Hematopoietic multipotent progenitor cell treated with erythropoietin and hydrocortisone succinate and interleukin-3 and kit ligand, for 6 days (in vitro differentiated cells): ENCODE results near the gene NR1H4.
"Not testable (repeated sequence)": the region's sequence is repeated elsewhere in the genome, so short reads cannot be mapped to it uniquely, and the experiment has no call there.

ENCODE experiments used
- DNase-seq: peaks from one replicate; pipeline ENCODE4 v3.0.0-alpha.2; 2015

The NR1H4 gene

GRCh38 chr12:100473050-100473715 lies 483 bp upstream of the NR1H4 start:
- no peak for DNase-seq

- DNase-seq, result no peak
Observed at GRCh38 chr12:100474617-100475016, 951 bp downstream of the NR1H4 start.

- DNase-seq, result no peak
Observed at GRCh38 chr12:100476013-100476751, 2.5 kb downstream of the NR1H4 start.

- DNase-seq, result no peak
Observed at GRCh38 chr12:100481021-100481420, 7.4 kb downstream of the NR1H4 start.

- DNase-seq, result no peak
Observed at GRCh38 chr12:100484183-100484886, 10.7 kb downstream of the NR1H4 start.

GRCh38 chr12:100484891-100485471 lies 11.3 kb downstream of the NR1H4 start:
- DNase-seq, result no peak

- DNase-seq, result no peak
Observed at GRCh38 chr12:100485983-100486382, 12.3 kb downstream of the NR1H4 start.

- no peak for DNase-seq
Observed at GRCh38 chr12:100489251-100489820, 15.7 kb downstream of the NR1H4 start.

- no peak for DNase-seq
Observed at GRCh38 chr12:100490056-100490455, 16.4 kb downstream of the NR1H4 start.

- no peak for DNase-seq
Observed at GRCh38 chr12:100491104-100491503, 17.4 kb downstream of the NR1H4 start.

GRCh38 chr12:100493396-100494012 lies 19.8 kb downstream of the NR1H4 start:
- no peak for DNase-seq

- no peak for DNase-seq
Observed at GRCh38 chr12:100494026-100494425, 20.4 kb downstream of the NR1H4 start.

GRCh38 chr12:100494538-100494937 lies 20.9 kb downstream of the NR1H4 start:
- DNase-seq, result no peak

GRCh38 chr12:100497105-100497795 lies 23.6 kb downstream of the NR1H4 start:
- no peak for DNase-seq

GRCh38 chr12:100498141-100498540 lies 24.5 kb downstream of the NR1H4 start:
- DNase-seq, result no peak

- no peak for DNase-seq
Observed at GRCh38 chr12:100499416-100499815, 25.8 kb downstream of the NR1H4 start.

GRCh38 chr12:100502718-100503117 lies 29.1 kb downstream of the NR1H4 start:
- not testable (repeated sequence) for DNase-seq

GRCh38 chr12:100503228-100503628 lies 29.6 kb downstream of the NR1H4 start:
- DNase-seq, result no peak

- no peak for DNase-seq
Observed at GRCh38 chr12:100504804-100505203, 31.1 kb downstream of the NR1H4 start.

- no peak for DNase-seq
Observed at GRCh38 chr12:100508751-100509150, 35.1 kb downstream of the NR1H4 start.

- DNase-seq, result no peak
Observed at GRCh38 chr12:100512692-100513091, 39.0 kb downstream of the NR1H4 start.

GRCh38 chr12:100515968-100516367 lies 42.3 kb downstream of the NR1H4 start:
- DNase-seq, result no peak
